GM19468 (cell line): ENCODE measurements around the gene DPY19L3.
"Not testable (repeated sequence)": the region's sequence is repeated elsewhere in the genome, so short reads cannot be mapped to it uniquely, and the experiment has no call there.

Experiments
- ATAC-seq: cut with Tn5 transposase; IDR thresholded peaks from one replicate; pipeline ENCODE4 v1.9.1; 2021; ENCODE audit warnings: mild to moderate bottlenecking, moderate library complexity, moderate number of reproducible peaks; ENCODE audit not compliant: unreplicated experiment; ENCODE audit errors: extremely low read depth

The DPY19L3 gene

GRCh38 chr19:32489971-32490370 is 84.4 kb downstream of the DPY19L3 start:
- no peak for ATAC-seq

GRCh38 chr19:32497391-32497790 is 91.8 kb downstream of the DPY19L3 start:
- ATAC-seq, result no peak

GRCh38 chr19:32498648-32499200 is 93.2 kb downstream of the DPY19L3 start:
- no peak for ATAC-seq

- not testable (repeated sequence) for ATAC-seq
These were observed 106.9 kb downstream of the DPY19L3 start for GRCh38 chr19:32512498-32512897.

GRCh38 chr19:32519023-32519422 is 113.5 kb downstream of the DPY19L3 start:
- no peak for ATAC-seq

- no peak for ATAC-seq
These were observed 117.4 kb downstream of the DPY19L3 start for GRCh38 chr19:32522967-32523366.

- no peak for ATAC-seq
These were observed 121.3 kb downstream of the DPY19L3 start for GRCh38 chr19:32526895-32527294.

- ATAC-seq, result no peak
These were observed 125.2 kb downstream of the DPY19L3 start for GRCh38 chr19:32530773-32531172.

GRCh38 chr19:32532233-32532632 is 126.7 kb downstream of the DPY19L3 start:
- no peak for ATAC-seq
